Loucy (cell line): Measurements from ENCODE around the gene TYW5.

ENCODE experiments used
- EZH2phosphoT487 ChIP-seq: fragments of 200-600 bp; IDR thresholded peaks from 2 replicates; pipeline ENCODE4 v1.6.1; 2018; ENCODE audit warnings: antibody characterized with exemption, mild to moderate bottlenecking, moderate library complexity, borderline replicate concordance
- TF ChIP-seq, protein P1 (sequence below): fragments of 200-600 bp; sonication (generic); conservative IDR thresholded peaks from 2 replicates; pipeline ENCODE4 v1.5.1; 2014; ENCODE audit warnings: mild to moderate bottlenecking, antibody characterized with exemption, low read length

DNA sequence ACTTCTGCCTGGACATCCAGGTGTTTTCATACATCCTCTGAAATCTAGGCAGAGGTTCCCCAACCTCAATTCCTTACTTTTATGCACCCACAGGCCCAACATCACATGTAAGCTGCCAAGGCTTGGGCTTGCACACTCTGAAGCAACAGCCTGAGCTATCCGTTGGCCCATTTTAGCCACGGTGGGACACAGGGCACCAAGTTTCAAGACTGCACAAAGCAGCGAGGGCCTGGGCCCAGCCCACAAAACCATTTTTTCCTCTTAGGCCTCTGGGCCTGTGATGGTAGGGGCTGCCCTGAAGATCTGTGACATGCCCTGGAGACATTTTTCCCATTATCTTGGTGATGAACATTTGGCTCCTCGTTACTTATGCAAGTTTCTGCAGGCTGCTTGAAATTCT, 38.3 kb downstream of the TYW5 start:
- TF ChIP-seq, protein P1, sequence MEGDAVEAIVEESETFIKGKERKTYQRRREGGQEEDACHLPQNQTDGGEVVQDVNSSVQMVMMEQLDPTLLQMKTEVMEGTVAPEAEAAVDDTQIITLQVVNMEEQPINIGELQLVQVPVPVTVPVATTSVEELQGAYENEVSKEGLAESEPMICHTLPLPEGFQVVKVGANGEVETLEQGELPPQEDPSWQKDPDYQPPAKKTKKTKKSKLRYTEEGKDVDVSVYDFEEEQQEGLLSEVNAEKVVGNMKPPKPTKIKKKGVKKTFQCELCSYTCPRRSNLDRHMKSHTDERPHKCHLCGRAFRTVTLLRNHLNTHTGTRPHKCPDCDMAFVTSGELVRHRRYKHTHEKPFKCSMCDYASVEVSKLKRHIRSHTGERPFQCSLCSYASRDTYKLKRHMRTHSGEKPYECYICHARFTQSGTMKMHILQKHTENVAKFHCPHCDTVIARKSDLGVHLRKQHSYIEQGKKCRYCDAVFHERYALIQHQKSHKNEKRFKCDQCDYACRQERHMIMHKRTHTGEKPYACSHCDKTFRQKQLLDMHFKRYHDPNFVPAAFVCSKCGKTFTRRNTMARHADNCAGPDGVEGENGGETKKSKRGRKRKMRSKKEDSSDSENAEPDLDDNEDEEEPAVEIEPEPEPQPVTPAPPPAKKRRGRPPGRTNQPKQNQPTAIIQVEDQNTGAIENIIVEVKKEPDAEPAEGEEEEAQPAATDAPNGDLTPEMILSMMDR: no peak
- TF ChIP-seq EZH2phosphoT487: no peak
